Measurements from ENCODE around the gene MSANTD4.

The MSANTD4 gene

GRCh38 chr11:105968021-105968697 is 53.9 kb downstream of the MSANTD4 start:
- H3K4me3 ChIP-seq (ENCODE audit: low read length) = no peak overlapping the region
- TF ChIP-seq, protein P1, sequence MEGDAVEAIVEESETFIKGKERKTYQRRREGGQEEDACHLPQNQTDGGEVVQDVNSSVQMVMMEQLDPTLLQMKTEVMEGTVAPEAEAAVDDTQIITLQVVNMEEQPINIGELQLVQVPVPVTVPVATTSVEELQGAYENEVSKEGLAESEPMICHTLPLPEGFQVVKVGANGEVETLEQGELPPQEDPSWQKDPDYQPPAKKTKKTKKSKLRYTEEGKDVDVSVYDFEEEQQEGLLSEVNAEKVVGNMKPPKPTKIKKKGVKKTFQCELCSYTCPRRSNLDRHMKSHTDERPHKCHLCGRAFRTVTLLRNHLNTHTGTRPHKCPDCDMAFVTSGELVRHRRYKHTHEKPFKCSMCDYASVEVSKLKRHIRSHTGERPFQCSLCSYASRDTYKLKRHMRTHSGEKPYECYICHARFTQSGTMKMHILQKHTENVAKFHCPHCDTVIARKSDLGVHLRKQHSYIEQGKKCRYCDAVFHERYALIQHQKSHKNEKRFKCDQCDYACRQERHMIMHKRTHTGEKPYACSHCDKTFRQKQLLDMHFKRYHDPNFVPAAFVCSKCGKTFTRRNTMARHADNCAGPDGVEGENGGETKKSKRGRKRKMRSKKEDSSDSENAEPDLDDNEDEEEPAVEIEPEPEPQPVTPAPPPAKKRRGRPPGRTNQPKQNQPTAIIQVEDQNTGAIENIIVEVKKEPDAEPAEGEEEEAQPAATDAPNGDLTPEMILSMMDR (IDR thresholded peaks at IDR 0.05; ENCODE audit: insufficient read depth, low read depth, low read length, missing control alignments) = no peak
- DNase-seq (ENCODE audit: low read depth) = peak; percentile 75

GRCh38 chr11:105960252-105961245 is 61.5 kb downstream of the MSANTD4 start:
- DNase-seq (ENCODE audit: low read depth) = no peak
- H3K4me3 ChIP-seq (ENCODE audit: low read length) = no peak overlapping the region
- TF ChIP-seq, protein P1 (IDR thresholded peaks at IDR 0.05; ENCODE audit: insufficient read depth, low read depth, low read length, missing control alignments) = no peak
